WERI-Rb-1 (cell line): Measurements from ENCODE around the gene DEPP1.

Experiments used
- DNase-seq: peaks from one replicate; pipeline ENCODE4 v3.0.0-alpha.2; 2020
- H3K27ac ChIP-seq: fragments of 250-450 bp; sonication (Bioruptor Pico); 2 replicates; pipeline ENCODE4 v1.5.1; 2020; ENCODE audit warnings: mild to moderate bottlenecking, moderate library complexity
- H3K27me3 ChIP-seq: fragments of 250-450 bp; sonication (Bioruptor Pico); 2 replicates; pipeline ENCODE4 v1.5.1; 2021; ENCODE audit warnings: mild to moderate bottlenecking, low read depth, moderate library complexity; ENCODE audit not compliant: insufficient read depth, severe bottlenecking
- H3K36me3 ChIP-seq: fragments of 250-450 bp; sonication (Bioruptor Pico); 2 replicates; pipeline ENCODE4 v1.5.1; 2020; ENCODE audit warnings: mild to moderate bottlenecking, moderate library complexity
- H3K4me3 ChIP-seq: 2 replicates; pipeline ENCODE4 v1.5.1; 2011; ENCODE audit warnings: low read depth, mild to moderate bottlenecking, control low read depth, low read length
- H3K9me3 ChIP-seq: fragments of 250-450 bp; sonication (Bioruptor Pico); 2 replicates; pipeline ENCODE4 v1.5.1; 2021; ENCODE audit warnings: mild to moderate bottlenecking, moderate library complexity; ENCODE audit not compliant: severe bottlenecking
- TF ChIP-seq, protein P1 (sequence below): IDR thresholded peaks from 2 replicates; pipeline ENCODE4 v1.5.1; 2011; ENCODE audit warnings: low read depth, mild to moderate bottlenecking, control low read depth, inconsistent platforms, low read length

DEPP1 gene

DNA sequence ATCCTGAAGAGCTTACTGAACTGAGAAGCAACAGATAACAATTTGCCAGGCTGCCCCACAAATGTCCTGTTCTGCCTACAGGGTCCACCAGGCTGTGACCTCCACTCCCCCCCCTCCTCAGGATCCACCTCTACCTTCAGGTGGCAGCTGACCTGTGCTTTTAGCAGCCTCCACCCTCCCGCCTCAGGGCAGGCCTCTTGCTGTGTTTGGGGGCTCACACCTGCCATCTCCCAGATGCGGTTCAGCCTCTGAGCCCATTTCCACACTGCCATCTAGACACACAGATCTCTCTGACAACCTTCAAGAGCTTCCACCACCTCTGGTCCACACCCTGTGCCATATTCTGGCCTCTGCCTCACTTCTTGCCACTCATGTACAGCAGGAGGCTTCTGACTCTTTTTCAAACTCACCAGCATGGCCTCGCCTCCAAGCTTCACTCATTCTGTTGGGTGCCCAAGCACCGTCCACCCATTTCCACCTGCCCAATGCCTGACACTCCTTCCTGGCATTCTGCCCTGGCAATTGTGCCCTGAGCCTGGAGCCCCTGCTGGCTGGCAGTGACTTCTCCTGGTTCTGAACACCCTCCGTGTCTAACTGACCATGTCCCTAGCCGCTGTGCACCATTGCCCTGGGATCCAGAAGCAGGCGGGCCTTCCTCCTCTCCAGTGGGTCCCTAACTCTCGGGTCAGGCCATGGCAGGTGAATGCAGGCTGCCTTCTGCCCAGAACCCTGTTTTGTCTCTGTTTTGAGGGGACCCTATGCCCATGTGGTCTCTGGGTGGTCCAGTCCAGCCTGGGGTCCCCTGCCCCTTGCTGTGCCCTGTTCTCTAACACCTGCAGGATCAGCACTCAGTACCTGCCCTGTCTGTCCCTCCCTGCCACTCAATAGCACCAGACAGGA lies 49.0 kb downstream of the DEPP1 start:
- Histone ChIP-seq H3K9me3 (no peaks in the 10 kb centered on the region), H3K36me3 (no peaks in the 10 kb centered on the region), H3K4me3 (no peak overlapping the region), H3K27ac (no peak overlapping the region), H3K27me3 (no peaks in the 10 kb centered on the region)
- DNase-seq, result no peak
- TF ChIP-seq, protein P1, sequence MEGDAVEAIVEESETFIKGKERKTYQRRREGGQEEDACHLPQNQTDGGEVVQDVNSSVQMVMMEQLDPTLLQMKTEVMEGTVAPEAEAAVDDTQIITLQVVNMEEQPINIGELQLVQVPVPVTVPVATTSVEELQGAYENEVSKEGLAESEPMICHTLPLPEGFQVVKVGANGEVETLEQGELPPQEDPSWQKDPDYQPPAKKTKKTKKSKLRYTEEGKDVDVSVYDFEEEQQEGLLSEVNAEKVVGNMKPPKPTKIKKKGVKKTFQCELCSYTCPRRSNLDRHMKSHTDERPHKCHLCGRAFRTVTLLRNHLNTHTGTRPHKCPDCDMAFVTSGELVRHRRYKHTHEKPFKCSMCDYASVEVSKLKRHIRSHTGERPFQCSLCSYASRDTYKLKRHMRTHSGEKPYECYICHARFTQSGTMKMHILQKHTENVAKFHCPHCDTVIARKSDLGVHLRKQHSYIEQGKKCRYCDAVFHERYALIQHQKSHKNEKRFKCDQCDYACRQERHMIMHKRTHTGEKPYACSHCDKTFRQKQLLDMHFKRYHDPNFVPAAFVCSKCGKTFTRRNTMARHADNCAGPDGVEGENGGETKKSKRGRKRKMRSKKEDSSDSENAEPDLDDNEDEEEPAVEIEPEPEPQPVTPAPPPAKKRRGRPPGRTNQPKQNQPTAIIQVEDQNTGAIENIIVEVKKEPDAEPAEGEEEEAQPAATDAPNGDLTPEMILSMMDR, result no peak

DNA sequence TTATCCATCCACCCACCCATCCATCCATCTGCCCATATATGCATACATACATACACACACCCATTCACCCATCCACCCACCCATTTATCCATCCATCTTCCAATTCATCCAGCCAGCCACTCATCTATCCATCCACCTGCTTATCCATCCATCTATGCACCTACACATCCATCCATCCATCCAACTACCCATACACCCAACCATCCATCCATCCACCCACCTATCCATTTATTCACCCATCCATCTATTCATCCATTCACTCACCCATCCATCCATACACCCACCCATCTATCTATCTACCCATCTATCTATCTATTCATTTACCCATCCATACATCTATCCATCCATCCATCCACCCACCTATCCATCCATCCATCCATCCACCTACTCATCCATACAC lies 50.1 kb downstream of the DEPP1 start:
- H3K36me3 ChIP-seq, result no peaks in the 10 kb centered on the region
- no peak overlapping the region for H3K27ac ChIP-seq
- H3K4me3 ChIP-seq, result no peak overlapping the region
- H3K9me3 ChIP-seq, result no peaks in the 10 kb centered on the region
- no peaks in the 10 kb centered on the region for H3K27me3 ChIP-seq
- no peak for DNase-seq
- TF ChIP-seq, protein P1, result no peak

GRCh38 chr10:44927352-44927751 lies 51.3 kb downstream of the DEPP1 start:
- no peaks in the 10 kb centered on the region for H3K9me3 ChIP-seq
- TF ChIP-seq, protein P1, result no peak
- H3K27me3 ChIP-seq, result no peaks in the 10 kb centered on the region
- no peak overlapping the region for H3K27ac ChIP-seq
- H3K4me3 ChIP-seq, result no peak overlapping the region
- DNase-seq, result no peak
- no peaks in the 10 kb centered on the region for H3K36me3 ChIP-seq

DNA sequence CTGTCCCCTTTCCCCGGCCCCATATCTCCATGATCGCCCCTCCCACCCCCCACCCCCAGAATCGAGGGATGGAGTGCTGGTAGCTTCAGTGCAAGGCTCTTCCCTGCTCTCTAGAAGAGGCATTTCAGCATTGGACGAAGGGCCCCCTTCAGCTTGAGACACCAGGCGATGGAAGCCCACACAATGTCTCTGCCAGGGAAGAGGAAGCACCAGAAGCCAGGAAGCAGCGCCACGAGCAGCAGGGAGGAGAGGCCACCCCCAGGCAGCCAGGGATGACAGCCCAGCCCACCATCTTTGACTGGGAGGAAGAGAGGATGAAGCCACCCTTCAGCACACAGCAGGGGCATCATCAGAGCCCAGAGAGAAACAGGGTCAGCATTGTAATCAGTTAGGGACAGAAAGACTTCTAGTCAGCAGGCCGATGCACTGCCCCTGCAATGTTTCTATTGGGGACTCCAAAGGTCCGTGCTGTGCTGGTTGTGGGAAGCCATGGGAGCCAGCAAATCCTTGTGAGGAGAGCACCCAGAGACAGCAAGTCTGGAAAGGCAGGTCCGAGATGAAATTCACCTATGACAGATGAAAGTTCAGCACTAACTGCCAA lies 51.8 kb downstream of the DEPP1 start:
- Histone ChIP-seq H3K4me3 (no peak overlapping the region), H3K36me3 (no peaks in the 10 kb centered on the region), H3K27ac (no peak overlapping the region), H3K9me3 (no peaks in the 10 kb centered on the region), H3K27me3 (no peaks in the 10 kb centered on the region)
- DNase-seq, result no peak
- TF ChIP-seq, protein P1, result no peak
